Forelimb muscle (tissue), 1 donor: ENCODE results near the gene OR4K13. TPM values are rescaled to one million over a fixed set of nuclear protein-coding genes. Genes with fewer than 3 reads are reported as not detected.

Experiments used
- DNase-seq: peaks from one replicate; pipeline ENCODE4 v3.0.0-alpha.2; 2013; ENCODE audit warnings: low read depth
- polyA plus RNA-seq: library from polyadenylated mRNA; unstranded; fragments of 120-200 nt; gene quantifications from one replicate; pipeline ENCODE4 v1.2.1, GENCODE V29; 2013; ENCODE audit not compliant: insufficient read length

OR4K13 gene
- polyA plus RNA-seq = 0.03 TPM

DNA sequence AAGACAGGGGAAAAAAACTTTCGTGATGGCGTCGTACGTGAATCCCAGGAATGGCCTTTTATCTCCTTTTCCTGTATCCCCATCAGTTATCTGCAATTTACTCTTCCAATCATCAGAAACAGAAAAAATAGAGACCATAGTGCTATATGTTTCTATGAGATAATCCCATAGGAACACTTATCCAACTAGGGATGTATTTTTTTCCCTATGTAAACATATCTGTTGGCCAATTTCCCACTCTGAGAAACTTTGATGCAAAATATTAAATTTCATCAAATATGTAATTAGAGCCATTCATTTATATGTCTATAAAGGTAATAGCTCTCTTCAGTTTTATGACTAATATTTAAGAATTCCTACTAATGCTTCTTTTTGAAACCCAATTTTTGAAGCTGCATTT lies at the start of gene OR4K13:
TSS of gene OR4K13 (minus strand) at position 101 of the 400 bp plus-strand sequence. CDS start 1,280 bp downstream, outside the sequence.
- no peak for DNase-seq

- no peak for DNase-seq
These were observed 23.9 kb upstream of the OR4K13 start, which contains the start of gene OR4L1 for GRCh38 chr14:20059745-20060144. Gene OR4L1 (plus strand): TSS chr14:20060045. CDS start chr14:20060045, 0 bp downstream.

GRCh38 chr14:20048202-20048601 lies 12.4 kb upstream of the OR4K13 start:
- DNase-seq = no peak

DNA sequence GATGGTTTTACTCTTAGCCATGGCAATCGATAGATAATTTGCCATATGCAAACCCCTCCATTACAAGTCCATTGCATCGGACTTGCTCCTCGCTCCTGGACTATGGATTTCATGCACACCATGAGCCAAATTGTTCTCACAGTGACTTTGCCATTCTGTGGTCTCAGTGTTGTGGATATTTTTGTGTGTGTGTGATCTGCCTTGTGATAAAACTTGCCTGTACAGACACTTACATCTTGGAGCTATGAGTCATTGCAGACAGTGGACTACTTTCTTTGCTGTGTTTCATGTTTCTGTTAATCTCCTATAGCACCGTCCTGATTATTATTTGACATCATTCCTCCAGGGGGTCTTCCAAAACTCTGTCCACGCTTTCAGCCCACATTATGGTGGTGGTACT lies 8.4 kb upstream of the OR4K13 start:
- no peak for DNase-seq

- no peak for DNase-seq
These were observed 389 bp downstream of the OR4K13 start for GRCh38 chr14:20035449-20035848.

DNA sequence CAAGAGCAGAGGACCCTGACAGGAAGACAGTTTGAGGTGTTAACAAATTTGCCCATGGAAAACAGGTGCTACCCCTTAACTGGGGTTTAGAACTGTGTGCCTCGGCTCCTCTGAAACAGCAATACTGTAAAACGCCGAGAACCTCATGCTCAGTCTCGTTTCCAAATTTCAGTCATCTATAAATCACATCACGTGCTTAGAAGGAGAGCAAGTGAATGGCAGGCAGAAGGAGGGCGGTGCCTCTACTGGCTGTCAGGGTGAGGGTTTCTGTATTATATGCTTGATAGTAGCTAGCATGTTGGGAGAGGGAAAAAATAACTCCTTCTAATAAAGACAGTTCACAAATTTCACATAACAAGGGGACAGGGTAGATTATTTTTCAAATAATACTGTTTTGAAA lies 4.8 kb downstream of the OR4K13 start:
- no peak for DNase-seq

- DNase-seq = no peak
These were observed 16.5 kb downstream of the OR4K13 start, which contains the start of gene OR4K14 for GRCh38 chr14:20019257-20019865. Gene OR4K14 (minus strand): TSS chr14:20019307. CDS start chr14:20015193, 4,114 bp downstream.

GRCh38 chr14:20008156-20008555 lies 27.7 kb downstream of the OR4K13 start:
- DNase-seq = no peak

DNA sequence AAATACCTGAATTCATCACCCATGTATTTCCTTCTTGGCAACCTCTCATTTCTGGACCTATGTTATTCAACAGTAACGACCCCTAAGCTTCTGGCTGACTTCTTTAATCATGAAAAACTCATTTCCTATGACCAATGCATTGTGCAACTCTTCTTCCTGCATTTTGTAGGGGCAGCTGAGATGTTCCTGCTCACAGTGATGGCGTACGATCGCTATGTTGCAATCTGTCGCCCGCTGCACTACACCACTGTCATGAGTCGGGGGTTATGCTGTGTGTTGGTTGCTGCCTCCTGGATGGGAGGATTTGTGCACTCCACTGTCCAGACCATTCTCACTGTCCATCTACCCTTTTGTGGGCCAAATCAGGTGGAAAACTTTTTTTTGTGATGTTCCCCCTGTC lies 33.5 kb downstream of the OR4K13 start:
- DNase-seq = no peak

- DNase-seq = no peak
These were observed 34.0 kb downstream of the OR4K13 start, which contains the start of gene OR4Q2 for GRCh38 chr14:20001863-20002262. Gene OR4Q2 (plus strand): TSS chr14:20002163.

- DNase-seq = no peak
These were observed 42.4 kb downstream of the OR4K13 start for GRCh38 chr14:19993438-19993837.

Other genes with a start within 250 kb of the OR4K13 start
- not detected for gene OR4N2, start 232.3 kb downstream of the OR4K13 start, polyA plus RNA-seq
- not detected for gene OR4K2, start 160.9 kb downstream of the OR4K13 start, polyA plus RNA-seq
- not detected for gene OR4K5, start 115.4 kb downstream of the OR4K13 start, polyA plus RNA-seq
- gene OR4K1, start 105.1 kb downstream of the OR4K13 start, polyA plus RNA-seq = not detected
- gene OR4K15, start 60.4 kb downstream of the OR4K13 start, polyA plus RNA-seq = not detected
- gene OR4Q2, start 33.9 kb downstream of the OR4K13 start, polyA plus RNA-seq = not detected
- gene OR4K14, start 16.7 kb downstream of the OR4K13 start, polyA plus RNA-seq = not detected
- not detected for gene OR4L1, start 24.0 kb upstream of the OR4K13 start, polyA plus RNA-seq
- 0.03 TPM for gene OR4K17, start 74.7 kb upstream of the OR4K13 start, polyA plus RNA-seq
- not detected for gene OR4N5, start 102.8 kb upstream of the OR4K13 start, polyA plus RNA-seq
- 0.04 TPM for gene OR11G2, start 154.9 kb upstream of the OR4K13 start, polyA plus RNA-seq
- not detected for gene OR11H6, start 187.7 kb upstream of the OR4K13 start, polyA plus RNA-seq
- gene OR11H7, start 192.9 kb upstream of the OR4K13 start, polyA plus RNA-seq = 0.29 TPM
- gene OR11H4, start 203.2 kb upstream of the OR4K13 start, polyA plus RNA-seq = not detected